ENCODE data around the gene C19orf73. TPM values are rescaled to one million over a fixed set of nuclear protein-coding genes. Genes with fewer than 3 reads are reported as not detected.
A peak's percentile ranks its signal among the peaks of the same experiment; 100 is the strongest.

Gene C19orf73
- total RNA-seq, 1 experiment from 2014 or later, result 5.5 TPM

GRCh38 chr19:49142866-49143335 is 24.0 kb upstream of the C19orf73 start:
- H3K9me2 ChIP-seq (replicated peaks; ENCODE audit: insufficient read depth, low read length), result no peaks in the 10 kb centered on the region
- H3K9me3 ChIP-seq (ENCODE audit: low read length), result no peaks in the 10 kb centered on the region
- no peak overlapping the region for H3K27ac ChIP-seq (ENCODE audit: low read length)
- peak overlapping the region; percentile 61 for H3K9ac ChIP-seq (ENCODE audit: low read length)
- H2AFZ ChIP-seq (ENCODE audit: low read length), result peak overlapping the region; percentile 72
- H3K79me2 ChIP-seq (ENCODE audit: low read length), result no peaks in the 10 kb centered on the region
- peak; percentile 96 for DNase-seq
- H3K36me3 ChIP-seq (ENCODE audit: insufficient read depth, low read length), result no peaks in the 10 kb centered on the region
- H3K4me1 ChIP-seq (ENCODE audit: low read length), result peaks cover 19% of the 10 kb centered on the region
- peak overlapping the region; percentile 55; the same call in 1 of the 2 replicates for H3K4me3 ChIP-seq (ENCODE audit: low read length)
- H4K20me1 ChIP-seq (ENCODE audit: insufficient read depth, low read depth, low read length), result no peaks in the 10 kb centered on the region
- no peaks in the 10 kb centered on the region for H3K27me3 ChIP-seq (ENCODE audit: low read length)
- H3K4me2 ChIP-seq (ENCODE audit: low read depth, low read length, poor library complexity, severe bottlenecking), result peak overlapping the region; percentile 66

- Histone ChIP-seq H3K4me3 (ENCODE audit: low read length) (no peak overlapping the region), H3K4me2 (ENCODE audit: low read depth, low read length, poor library complexity, severe bottlenecking) (no peak overlapping the region), H3K9me2 (replicated peaks; ENCODE audit: insufficient read depth, low read length) (no peaks in the 10 kb centered on the region), H3K27me3 (ENCODE audit: low read length) (no peaks in the 10 kb centered on the region), H2AFZ (ENCODE audit: low read length) (no peak overlapping the region), H3K9me3 (ENCODE audit: low read length) (no peaks in the 10 kb centered on the region), H3K36me3 (ENCODE audit: insufficient read depth, low read length) (no peaks in the 10 kb centered on the region), H3K79me2 (ENCODE audit: low read length) (no peaks in the 10 kb centered on the region), H3K9ac (ENCODE audit: low read length) (no peak overlapping the region), H4K20me1 (ENCODE audit: insufficient read depth, low read depth, low read length) (no peaks in the 10 kb centered on the region), H3K27ac (ENCODE audit: low read length) (no peak overlapping the region), H3K4me1 (ENCODE audit: low read length) (peaks cover 18% of the 10 kb centered on the region)
- DNase-seq, result no peak
Observed at GRCh38 chr19:49141352-49141751, 22.4 kb upstream of the C19orf73 start.

GRCh38 chr19:49140951-49141350 is 22.0 kb upstream of the C19orf73 start:
- H3K9ac ChIP-seq (ENCODE audit: low read length), result no peak overlapping the region
- DNase-seq, result no peak

GRCh38 chr19:49136771-49137171 is 17.8 kb upstream of the C19orf73 start:
- no peak overlapping the region for H3K4me3 ChIP-seq (ENCODE audit: low read length)
- H3K36me3 ChIP-seq (ENCODE audit: insufficient read depth, low read length), result no peaks in the 10 kb centered on the region
- H3K27me3 ChIP-seq (ENCODE audit: low read length), result no peaks in the 10 kb centered on the region
- H4K20me1 ChIP-seq (ENCODE audit: insufficient read depth, low read depth, low read length), result no peaks in the 10 kb centered on the region
- H3K9me2 ChIP-seq (replicated peaks; ENCODE audit: insufficient read depth, low read length), result no peaks in the 10 kb centered on the region
- DNase-seq, result no peak
- no peaks in the 10 kb centered on the region for H3K79me2 ChIP-seq (ENCODE audit: low read length)
- H2AFZ ChIP-seq (ENCODE audit: low read length), result no peak overlapping the region
- no peak overlapping the region for H3K27ac ChIP-seq (ENCODE audit: low read length)
- no peaks in the 10 kb centered on the region for H3K4me1 ChIP-seq (ENCODE audit: low read length)
- no peak overlapping the region for H3K9ac ChIP-seq (ENCODE audit: low read length)
- no peaks in the 10 kb centered on the region for H3K9me3 ChIP-seq (ENCODE audit: low read length)
- H3K4me2 ChIP-seq (ENCODE audit: low read depth, low read length, poor library complexity, severe bottlenecking), result no peak overlapping the region

More at GRCh38 chr19:49140951-49141350, 22.0 kb upstream of the C19orf73 start:
- no peak overlapping the region for H3K4me2 ChIP-seq (ENCODE audit: low read depth, low read length, poor library complexity, severe bottlenecking)
- no peaks in the 10 kb centered on the region for H3K9me3 ChIP-seq (ENCODE audit: low read length)
- no peaks in the 10 kb centered on the region for H3K27me3 ChIP-seq (ENCODE audit: low read length)
- peaks cover 14% of the 10 kb centered on the region for H3K4me1 ChIP-seq (ENCODE audit: low read length)
- H3K4me3 ChIP-seq (ENCODE audit: low read length), result no peak overlapping the region
- H3K9me2 ChIP-seq (replicated peaks; ENCODE audit: insufficient read depth, low read length), result no peaks in the 10 kb centered on the region
- H2AFZ ChIP-seq (ENCODE audit: low read length), result no peak overlapping the region
- H4K20me1 ChIP-seq (ENCODE audit: insufficient read depth, low read depth, low read length), result no peaks in the 10 kb centered on the region
- no peak overlapping the region for H3K27ac ChIP-seq (ENCODE audit: low read length)
- H3K36me3 ChIP-seq (ENCODE audit: insufficient read depth, low read length), result no peaks in the 10 kb centered on the region
- H3K79me2 ChIP-seq (ENCODE audit: low read length), result no peaks in the 10 kb centered on the region

GRCh38 chr19:49135686-49136085 is 16.7 kb upstream of the C19orf73 start:
- Histone ChIP-seq H3K27ac (ENCODE audit: low read length) (no peak overlapping the region), H3K4me1 (ENCODE audit: low read length) (no peaks in the 10 kb centered on the region), H3K4me3 (ENCODE audit: low read length) (no peak overlapping the region), H3K9me2 (replicated peaks; ENCODE audit: insufficient read depth, low read length) (no peaks in the 10 kb centered on the region), H3K9ac (ENCODE audit: low read length) (no peak overlapping the region), H3K4me2 (ENCODE audit: low read depth, low read length, poor library complexity, severe bottlenecking) (no peak overlapping the region), H3K27me3 (ENCODE audit: low read length) (no peaks in the 10 kb centered on the region), H3K79me2 (ENCODE audit: low read length) (no peaks in the 10 kb centered on the region), H4K20me1 (ENCODE audit: insufficient read depth, low read depth, low read length) (no peaks in the 10 kb centered on the region), H3K9me3 (ENCODE audit: low read length) (no peaks in the 10 kb centered on the region), H2AFZ (ENCODE audit: low read length) (no peak overlapping the region), H3K36me3 (ENCODE audit: insufficient read depth, low read length) (no peaks in the 10 kb centered on the region)
- no peak for DNase-seq

- Histone ChIP-seq H3K4me1 (ENCODE audit: low read length) (peaks cover under 1% of the 10 kb centered on the region; the same call in 1 of the 2 replicates), H3K9me3 (ENCODE audit: low read length) (no peaks in the 10 kb centered on the region), H3K4me2 (ENCODE audit: low read depth, low read length, poor library complexity, severe bottlenecking) (no peak overlapping the region), H4K20me1 (ENCODE audit: insufficient read depth, low read depth, low read length) (no peaks in the 10 kb centered on the region), H3K36me3 (ENCODE audit: insufficient read depth, low read length) (no peaks in the 10 kb centered on the region), H3K9me2 (replicated peaks; ENCODE audit: insufficient read depth, low read length) (no peaks in the 10 kb centered on the region), H3K9ac (ENCODE audit: low read length) (no peak overlapping the region), H3K4me3 (ENCODE audit: low read length) (no peak overlapping the region), H3K27ac (ENCODE audit: low read length) (no peak overlapping the region), H3K79me2 (ENCODE audit: low read length) (no peaks in the 10 kb centered on the region), H3K27me3 (ENCODE audit: low read length) (no peaks in the 10 kb centered on the region), H2AFZ (ENCODE audit: low read length) (no peak overlapping the region)
- DNase-seq, result no peak
Observed at GRCh38 chr19:49133621-49134454, 14.9 kb upstream of the C19orf73 start.

GRCh38 chr19:49132974-49133609 is 14.1 kb upstream of the C19orf73 start:
- Histone ChIP-seq H3K4me2 (ENCODE audit: low read depth, low read length, poor library complexity, severe bottlenecking) (no peak overlapping the region), H2AFZ (ENCODE audit: low read length) (no peak overlapping the region), H3K4me1 (ENCODE audit: low read length) (peaks cover 5% of the 10 kb centered on the region; the same call in 1 of the 2 replicates), H3K9me2 (replicated peaks; ENCODE audit: insufficient read depth, low read length) (no peaks in the 10 kb centered on the region), H3K36me3 (ENCODE audit: insufficient read depth, low read length) (no peaks in the 10 kb centered on the region), H3K9me3 (ENCODE audit: low read length) (no peaks in the 10 kb centered on the region), H3K9ac (ENCODE audit: low read length) (no peak overlapping the region), H4K20me1 (ENCODE audit: insufficient read depth, low read depth, low read length) (no peaks in the 10 kb centered on the region), H3K27ac (ENCODE audit: low read length) (no peak overlapping the region), H3K79me2 (ENCODE audit: low read length) (no peaks in the 10 kb centered on the region), H3K27me3 (ENCODE audit: low read length) (no peaks in the 10 kb centered on the region), H3K4me3 (ENCODE audit: low read length) (no peak overlapping the region)
- DNase-seq, result no peak

GRCh38 chr19:49130325-49130724 is 11.4 kb upstream of the C19orf73 start:
- DNase-seq, result no peak
- Histone ChIP-seq H2AFZ (ENCODE audit: low read length) (no peak overlapping the region), H3K36me3 (ENCODE audit: insufficient read depth, low read length) (no peaks in the 10 kb centered on the region), H3K4me3 (ENCODE audit: low read length) (no peak overlapping the region), H3K4me1 (ENCODE audit: low read length) (peaks cover 8% of the 10 kb centered on the region), H4K20me1 (ENCODE audit: insufficient read depth, low read depth, low read length) (no peaks in the 10 kb centered on the region), H3K27ac (ENCODE audit: low read length) (no peak overlapping the region), H3K9me3 (ENCODE audit: low read length) (no peaks in the 10 kb centered on the region), H3K27me3 (ENCODE audit: low read length) (no peaks in the 10 kb centered on the region), H3K79me2 (ENCODE audit: low read length) (no peaks in the 10 kb centered on the region), H3K4me2 (ENCODE audit: low read depth, low read length, poor library complexity, severe bottlenecking) (no peak overlapping the region), H3K9me2 (replicated peaks; ENCODE audit: insufficient read depth, low read length) (no peaks in the 10 kb centered on the region), H3K9ac (ENCODE audit: low read length) (no peak overlapping the region)

Data from Karpas-422 (cell line).